Measurements from ENCODE around the gene NEO1. TPM values are rescaled to one million over a fixed set of nuclear protein-coding genes. Genes with fewer than 3 reads are reported as not detected.

The NEO1 gene
- total and polyA plus RNA-seq, 2 of the 13 experiments (the other 11 are each of a cell fraction or from before 2014, with no cell fraction given) = 8.4 to 11.0 TPM

- BruUV-seq (replicated peaks) = no TSS peak
- Histone ChIP-seq H3K27ac (ENCODE audit: extremely low read length, insufficient read depth, low read length) (no peak overlapping the region), H3K4me3 (replicated peaks in 1 of 3; ENCODE audit: insufficient read depth in 1 of 3, low read depth in 2 of 3, low read length in 3 of 3) (no peak overlapping the region), H3K4me1 (ENCODE audit: insufficient read depth, low read length) (peaks cover 10% of the 10 kb centered on the region; the same call in 1 of the 2 replicates), H3K79me2 (ENCODE audit: insufficient read depth, low read length) (no peaks in the 10 kb centered on the region), H3K9me3 (ENCODE audit: low read length) (no peaks in the 10 kb centered on the region), H2AFZ (ENCODE audit: low read length) (no peak overlapping the region), H3K27me3 (ENCODE audit: control insufficient read depth in 1 of 2, insufficient read depth in 2 of 2, low read length in 2 of 2) (no peaks in the 10 kb centered on the region; a peak in 1 of 5 replicates), H3K9ac (ENCODE audit: insufficient read depth, low read depth, low read length) (no peak overlapping the region), H3K4me2 (ENCODE audit: low read depth, low read length) (no peak overlapping the region), H4K20me1 (ENCODE audit: insufficient read depth, low read length) (no peaks in the 10 kb centered on the region), H3K36me3 (replicated peaks in 1 of 2; ENCODE audit: control insufficient read depth in 1 of 2, insufficient read depth in 2 of 2, low read length in 2 of 2) (no peaks in the 10 kb centered on the region)
- no peak for DNase-seq (ENCODE audit: low spot score)
- ChIA-PET POLR2A (no interaction called here), CTCF (ENCODE audit: low intra/inter-chr PET ratio, low total read pairs) (no interaction called here)
- WGBS (ENCODE audit: low lambda C conversion rate) = 92% methylated on average over 9 of the region's 9 CpGs
- FAIRE-seq = no peak
- no peak for TF ChIP-seq ZHX1 (CRISPR knock-in tag; IDR thresholded peaks at IDR 0.05; ENCODE audit: low read depth)
- in situ Hi-C loops (cut with HindIII; ENCODE audit: extremely low pct_ligation_motif_present, low pct_unique_long_range_greater_than_20kb) (no loop called here), intact Hi-C loops (cut with micrococcal nuclease; ENCODE audit: unreplicated experiment) (no loop called here)
- ATAC-seq = no peak
These were observed 174.0 kb downstream of the NEO1 start for GRCh38 chr15:73226093-73226814.

DNA sequence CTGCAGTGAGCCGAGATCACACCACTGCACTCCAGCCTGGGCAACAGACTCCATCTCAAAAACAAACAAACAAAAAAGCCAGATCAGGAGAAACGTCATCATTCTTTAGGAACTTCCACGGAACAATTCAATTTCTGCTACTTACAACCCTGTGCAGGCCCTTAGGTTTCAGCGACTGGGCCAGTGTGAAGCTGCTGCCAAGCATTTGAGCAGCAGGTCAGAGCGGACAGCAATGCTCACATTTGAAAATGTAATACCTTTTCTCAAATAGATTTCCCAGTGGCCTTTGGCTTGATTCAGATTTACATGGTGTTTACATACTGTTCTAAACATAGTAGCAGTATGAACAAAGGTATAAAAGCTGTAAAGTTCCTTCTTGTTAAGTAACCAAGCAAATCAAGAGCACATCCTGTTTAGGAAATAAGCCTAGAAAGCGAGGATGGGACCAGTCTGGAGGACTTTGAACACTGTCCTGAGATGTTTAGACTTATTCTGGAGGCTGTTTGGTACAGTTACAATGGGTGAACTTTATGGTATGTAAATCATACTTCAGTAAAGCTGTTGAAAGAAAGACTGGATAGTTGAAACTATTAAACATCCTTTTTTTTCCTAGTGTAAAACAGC is 175.3 kb downstream of the NEO1 start:
- 87% methylated on average over 6 of the region's 6 CpGs for WGBS (ENCODE audit: low lambda C conversion rate)
- Histone ChIP-seq H3K36me3 (replicated peaks in 1 of 2; ENCODE audit: control insufficient read depth in 1 of 2, insufficient read depth in 2 of 2, low read length in 2 of 2) (no peaks in the 10 kb centered on the region), H4K20me1 (ENCODE audit: insufficient read depth, low read length) (no peaks in the 10 kb centered on the region), H3K27me3 (ENCODE audit: control insufficient read depth in 1 of 2, insufficient read depth in 2 of 2, low read length in 2 of 2) (no peaks in the 10 kb centered on the region; a peak in 1 of 5 replicates), H3K9me3 (ENCODE audit: low read length) (no peaks in the 10 kb centered on the region), H2AFZ (ENCODE audit: low read length) (no peak overlapping the region), H3K27ac (ENCODE audit: extremely low read length, insufficient read depth, low read length) (no peak overlapping the region), H3K4me2 (ENCODE audit: low read depth, low read length) (no peak overlapping the region), H3K9ac (ENCODE audit: insufficient read depth, low read depth, low read length) (no peak overlapping the region), H3K4me1 (ENCODE audit: insufficient read depth, low read length) (peaks cover 10% of the 10 kb centered on the region; the same call in 1 of the 2 replicates), H3K4me3 (replicated peaks in 1 of 3; ENCODE audit: insufficient read depth in 1 of 3, low read depth in 2 of 3, low read length in 3 of 3) (no peak overlapping the region), H3K79me2 (ENCODE audit: insufficient read depth, low read length) (no peaks in the 10 kb centered on the region)
- intact Hi-C loops (cut with micrococcal nuclease; ENCODE audit: unreplicated experiment) (no loop called here), in situ Hi-C loops (cut with HindIII; ENCODE audit: extremely low pct_ligation_motif_present, low pct_unique_long_range_greater_than_20kb) (no loop called here)
- BruUV-seq (replicated peaks) = no TSS peak
- peak; percentile 1 for DNase-seq (ENCODE audit: low spot score)
- ChIA-PET POLR2A (no interaction called here), CTCF (ENCODE audit: low intra/inter-chr PET ratio, low total read pairs) (no interaction called here)
- ATAC-seq = no peak
- peak; percentile 18 for FAIRE-seq
- TF ChIP-seq BCL6 (CRISPR knock-in tag; IDR thresholded peaks at IDR 0.05) (peak; percentile 85; the same call in 1 of the 2 replicates), RARA (CRISPR knock-in tag; IDR thresholded peaks at IDR 0.05) (0 out of 2 replicates have a peak, but pooled peaks have one; percentile 21)
- TF ChIP-seq, protein P1, sequence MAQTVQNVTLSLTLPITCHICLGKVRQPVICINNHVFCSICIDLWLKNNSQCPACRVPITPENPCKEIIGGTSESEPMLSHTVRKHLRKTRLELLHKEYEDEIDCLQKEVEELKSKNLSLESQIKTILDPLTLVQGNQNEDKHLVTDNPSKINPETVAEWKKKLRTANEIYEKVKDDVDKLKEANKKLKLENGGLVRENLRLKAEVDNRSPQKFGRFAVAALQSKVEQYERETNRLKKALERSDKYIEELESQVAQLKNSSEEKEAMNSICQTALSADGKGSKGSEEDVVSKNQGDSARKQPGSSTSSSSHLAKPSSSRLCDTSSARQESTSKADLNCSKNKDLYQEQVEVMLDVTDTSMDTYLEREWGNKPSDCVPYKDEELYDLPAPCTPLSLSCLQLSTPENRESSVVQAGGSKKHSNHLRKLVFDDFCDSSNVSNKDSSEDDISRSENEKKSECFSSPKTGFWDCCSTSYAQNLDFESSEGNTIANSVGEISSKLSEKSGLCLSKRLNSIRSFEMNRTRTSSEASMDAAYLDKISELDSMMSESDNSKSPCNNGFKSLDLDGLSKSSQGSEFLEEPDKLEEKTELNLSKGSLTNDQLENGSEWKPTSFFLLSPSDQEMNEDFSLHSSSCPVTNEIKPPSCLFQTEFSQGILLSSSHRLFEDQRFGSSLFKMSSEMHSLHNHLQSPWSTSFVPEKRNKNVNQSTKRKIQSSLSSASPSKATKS (CRISPR knock-in tag; IDR thresholded peaks at IDR 0.05) = no peak
